HCT116 (cell line): ENCODE data around the gene PDGFD. TPM values are rescaled to one million over a fixed set of nuclear protein-coding genes. Genes with fewer than 3 reads are reported as not detected.

Experiments
- ATAC-seq: fragments of 200-7000 bp; cut with Tn5 transposase; 2 replicates; pipeline ENCODE4 v1.9.1; 2020; ENCODE audit warnings: mild to moderate bottlenecking, moderate library complexity
- BruUV-seq: library from RNA; stranded (reverse); fragments of 400-500 nt; replicated peaks from 2 replicates; lab custom pipeline; 2021; lab: Mats Ljungman, UMichigan
- CTCF ChIA-PET: fragments of 300-600 bp; sonication (Branson Sonifier 250); formaldehyde crosslinking; loops from one replicate; lab custom pipeline; 2021; ENCODE audit warnings: antibody characterized with exemption; lab: Charles Lee
- POLR2A ChIA-PET: fragments of 300-600, 350-600 bp; sonication (Branson Sonifier 250); formaldehyde crosslinking; loops from one replicate; lab custom pipeline; 2021; ENCODE audit warnings: antibody characterized with exemption; lab: Charles Lee
- RAD21 ChIA-PET, 2 experiments: fragments of 300-600 bp; sonication (Branson Sonifier 250); formaldehyde crosslinking; loops; one replicate each; lab custom pipeline; 2023; ENCODE audit warnings: low total read pairs in 2 of 2; ENCODE audit not compliant: uncharacterized antibody in 2 of 2, unreplicated experiment in 2 of 2, low non-redundant PET in 1 of 2; lab: Charles Lee
- DNase-seq: peaks from one replicate; pipeline ENCODE4 v3.0.0-alpha.2; 2010; ENCODE audit warnings: low read depth, low spot score
- H2AFZ ChIP-seq: fragments of 200-600 bp; shearing (Covaris generic), sonication (generic); 2 replicates; pipeline ENCODE4 v1.6.1; 2017; ENCODE audit warnings: low read depth, mixed run types, mixed read lengths, antibody characterized with exemption, low read length; ENCODE audit not compliant: poor library complexity, severe bottlenecking
- H3K27ac ChIP-seq: 2 replicates; pipeline ENCODE4 v1.5.1; 2012; ENCODE audit warnings: low read depth, low read length
- H3K27me3 ChIP-seq: fragments of 200-600 bp; sonication (generic); 2 replicates; pipeline ENCODE4 v1.6.1; 2016; ENCODE audit warnings: mixed run types, low read length, mixed read lengths; ENCODE audit not compliant: insufficient read depth
- H3K36me3 ChIP-seq, 2 experiments: fragments of 200-500 bp in 1 of 2; fragments of 200-600 bp in 1 of 2; sonication (Bioruptor generic) in 1 of 2; sonication (generic) in 1 of 2; 2 replicates each; pipeline versions ENCODE4 v1.5.1 to v1.6.1; 2014 to 2016; ENCODE audit warnings: low read length in 2 of 2, inconsistent platforms in 1 of 2, mixed read lengths in 1 of 2, mixed run types in 1 of 2; ENCODE audit not compliant: insufficient read depth in 2 of 2, control insufficient read depth in 1 of 2
- H3K4me1 ChIP-seq, 2 experiments: fragments of 200-600 bp in 1 of 2; sonication (generic) in 1 of 2; 2 replicates each; pipeline versions ENCODE4 v1.5.1 to v1.6.1; 2012 to 2017; ENCODE audit warnings: low read length in 2 of 2, inconsistent platforms in 1 of 2, mild to moderate bottlenecking in 1 of 2, mixed read lengths in 1 of 2, mixed run types in 1 of 2, moderate library complexity in 1 of 2; ENCODE audit not compliant: insufficient read depth in 2 of 2, control insufficient read depth in 1 of 2
- H3K4me2 ChIP-seq: fragments of 200-600 bp; sonication (generic); 2 replicates; pipeline ENCODE4 v1.6.1; 2017; ENCODE audit warnings: mixed run types, low read length, mixed read lengths
- H3K4me3 ChIP-seq, 2 experiments: fragments of 200-600 bp in 1 of 2; sonication (generic) in 1 of 2; replicated peaks in 1 of 2; 2 replicates each; pipeline ENCODE4 v1.5.1; 2011 to 2016; ENCODE audit warnings: low read length in 2 of 2, control low read depth in 1 of 2, low read depth in 1 of 2, mild to moderate bottlenecking in 1 of 2, mixed read lengths in 1 of 2, mixed run types in 1 of 2
- H3K79me2 ChIP-seq: fragments of 200-600 bp; sonication (generic); 2 replicates; pipeline ENCODE4 v1.6.1; 2017; ENCODE audit warnings: mild to moderate bottlenecking, mixed run types, low read length, moderate library complexity, mixed read lengths; ENCODE audit not compliant: insufficient read depth
- H3K9ac ChIP-seq: fragments of 200-600 bp; sonication (generic); 2 replicates; pipeline ENCODE4 v1.6.1; 2016; ENCODE audit warnings: low read length, mixed read lengths
- H3K9me2 ChIP-seq: fragments of 200-600 bp; sonication (generic), shearing (Covaris generic); 2 replicates; pipeline ENCODE4 v1.6.1; 2017; ENCODE audit warnings: mixed run types, mild to moderate bottlenecking, moderate library complexity; ENCODE audit not compliant: insufficient read depth
- H3K9me3 ChIP-seq, 2 experiments: fragments of 200-500 bp in 1 of 2; fragments of 200-600 bp in 1 of 2; sonication (Bioruptor generic) in 1 of 2; sonication (generic) in 1 of 2; 2 replicates each; pipeline ENCODE4 v1.6.1; 2014 to 2017; ENCODE audit warnings: low read length in 2 of 2, mixed read lengths in 2 of 2, inconsistent platforms in 1 of 2, low read depth in 1 of 2, mild to moderate bottlenecking in 1 of 2, mixed run types in 1 of 2, moderate library complexity in 1 of 2; ENCODE audit not compliant: control insufficient read depth in 1 of 2, insufficient read depth in 1 of 2
- H4K20me1 ChIP-seq: fragments of 200-600 bp; sonication (generic), shearing (Covaris generic); 2 replicates; pipeline ENCODE4 v1.6.1; 2017; ENCODE audit warnings: mixed run types, mild to moderate bottlenecking, moderate library complexity; ENCODE audit not compliant: insufficient read depth
- CEBPB ChIP-seq: IDR thresholded peaks from 2 replicates; pipeline ENCODE4 v1.6.1; 2012; ENCODE audit warnings: low read depth
- CTCF ChIP-seq, 3 experiments: fragments of 200-600 bp in 1 of 3; sonication (generic) in 1 of 3; IDR thresholded peaks in 2 of 3; conservative IDR thresholded peaks in 1 of 3; 2 replicates each; pipeline ENCODE4 v1.5.1; 2012 to 2017; ENCODE audit warnings: low read depth in 2 of 3, low read length in 2 of 3, antibody characterized with exemption in 1 of 3, borderline replicate concordance in 1 of 3, control low read depth in 1 of 3, mild to moderate bottlenecking in 1 of 3, mixed read lengths in 1 of 3, mixed run types in 1 of 3, moderate library complexity in 1 of 3; ENCODE audit not compliant: insufficient read depth in 1 of 3
- EGR1 ChIP-seq: IDR thresholded peaks from 2 replicates; pipeline ENCODE4 v1.6.1; 2012; ENCODE audit warnings: low read depth
- EZH2phosphoT487 ChIP-seq: fragments of 200-600 bp; IDR thresholded peaks from 2 replicates; pipeline ENCODE4 v1.6.1; 2018; ENCODE audit warnings: antibody characterized with exemption, borderline replicate concordance
- FOSL1 ChIP-seq: IDR thresholded peaks from 2 replicates; pipeline ENCODE4 v1.6.1; 2012; ENCODE audit warnings: low read depth
- POLR2A ChIP-seq: IDR thresholded peaks from 2 replicates; pipeline ENCODE4 v1.7.0; 2011; ENCODE audit warnings: borderline replicate concordance; ENCODE audit not compliant: insufficient read depth, insufficient read length; ENCODE audit errors: extremely low read depth
- POLR2AphosphoS5 ChIP-seq: IDR thresholded peaks from 2 replicates; pipeline ENCODE4 v1.6.1; 2011; ENCODE audit warnings: mild to moderate bottlenecking, low read depth, low read length, moderate library complexity
- ZNF274 ChIP-seq: fragments of 200-500 bp; sonication (Bioruptor generic); IDR thresholded peaks from 2 replicates; pipeline ENCODE4 v1.6.1; 2014; ENCODE audit warnings: mild to moderate bottlenecking, low read depth, low read length, inconsistent platforms
- intact Hi-C: fragments of 100-400 bp; cut with micrococcal nuclease; formaldehyde crosslinking; loops from 2 replicates; pipeline ENCODE4 v1.10.0; 2022
- total RNA-seq: library from RNA; stranded (reverse); gene quantifications from one replicate; pipeline ENCODE4 v1.2.1, GENCODE V29; 2021; ENCODE audit not compliant: unreplicated experiment

Gene PDGFD
- total RNA-seq, 1 experiment from 2014 or later: 0.34 TPM

GRCh38 chr11:103967985-103968384 is 196.0 kb downstream of the PDGFD start:
- H3K4me1 ChIP-seq: no peaks in the 10 kb centered on the region
- TF ChIP-seq POLR2AphosphoS5 (no peak), ZNF274 (no peak), POLR2A (no peak), CEBPB (no peak), FOSL1 (no peak), CTCF (IDR thresholded peaks at IDR 0.05 in 2 of 3, conservative IDR thresholded peaks at IDR 0.05 in 1 of 3; ENCODE audit: borderline replicate concordance in 1 of 3, insufficient read depth in 1 of 3, low read depth in 2 of 3, low read length in 2 of 3) (no peak), EZH2phosphoT487 (no peak), EGR1 (no peak)
- H3K27ac ChIP-seq: no peak overlapping the region
- no peaks in the 10 kb centered on the region for H3K9me3 ChIP-seq
- no peaks in the 10 kb centered on the region for H3K79me2 ChIP-seq
- intact Hi-C loops: no loop called here
- no peak overlapping the region for H3K9ac ChIP-seq
- RAD21 ChIA-PET: no interaction called here
- BruUV-seq: no TSS peak
- DNase-seq (no peak), ATAC-seq (no peak)
- H3K4me3 ChIP-seq: no peak overlapping the region
- no peaks in the 10 kb centered on the region for H3K27me3 ChIP-seq
- no peak overlapping the region for H3K4me2 ChIP-seq
- H3K36me3 ChIP-seq: no peaks in the 10 kb centered on the region
- POLR2A ChIA-PET: no interaction called here
- no peaks in the 10 kb centered on the region for H3K9me2 ChIP-seq
- CTCF ChIA-PET: no interaction called here
- no peaks in the 10 kb centered on the region for H4K20me1 ChIP-seq
- no peak overlapping the region for H2AFZ ChIP-seq

- no peak for DNase-seq
- Histone ChIP-seq H3K36me3 (no peaks in the 10 kb centered on the region), H4K20me1 (no peaks in the 10 kb centered on the region), H3K4me1 (no peaks in the 10 kb centered on the region), H3K9ac (no peak overlapping the region), H3K27ac (no peak overlapping the region), H3K27me3 (no peaks in the 10 kb centered on the region), H3K4me2 (no peak overlapping the region), H3K79me2 (no peaks in the 10 kb centered on the region), H3K9me2 (no peaks in the 10 kb centered on the region), H3K9me3 (no peaks in the 10 kb centered on the region), H2AFZ (no peak overlapping the region), H3K4me3 (no peak overlapping the region)
- POLR2A ChIA-PET: no interaction called here
- ATAC-seq: peak; percentile 60; the same call in 1 of the 2 replicates
- CTCF ChIA-PET: interaction anchor here (1.5 kb wide), 1 partner anchor 12 kb away, joined by 4 read pairs; no protein-coding TSS in a partner anchor
- no TSS peak for BruUV-seq
- intact Hi-C loops: no loop called here
- TF ChIP-seq EZH2phosphoT487 (no peak), CTCF (IDR thresholded peaks at IDR 0.05 in 2 of 3, conservative IDR thresholded peaks at IDR 0.05 in 1 of 3; ENCODE audit: borderline replicate concordance in 1 of 3, insufficient read depth in 1 of 3, low read depth in 2 of 3, low read length in 2 of 3) (peak in 2 of 3 experiments; percentile 28 to 31; a peak in 1 of 6 replicates)
- RAD21 ChIA-PET: no interaction called here
Measured at GRCh38 chr11:103964390-103964789, 199.6 kb downstream of the PDGFD start.
